ENCODE measurements around the gene CYBB.

GRCh38 chrX:37781081-37781480 lies 1.2 kb downstream of the CYBB start:
- TF ChIP-seq, protein P1, sequence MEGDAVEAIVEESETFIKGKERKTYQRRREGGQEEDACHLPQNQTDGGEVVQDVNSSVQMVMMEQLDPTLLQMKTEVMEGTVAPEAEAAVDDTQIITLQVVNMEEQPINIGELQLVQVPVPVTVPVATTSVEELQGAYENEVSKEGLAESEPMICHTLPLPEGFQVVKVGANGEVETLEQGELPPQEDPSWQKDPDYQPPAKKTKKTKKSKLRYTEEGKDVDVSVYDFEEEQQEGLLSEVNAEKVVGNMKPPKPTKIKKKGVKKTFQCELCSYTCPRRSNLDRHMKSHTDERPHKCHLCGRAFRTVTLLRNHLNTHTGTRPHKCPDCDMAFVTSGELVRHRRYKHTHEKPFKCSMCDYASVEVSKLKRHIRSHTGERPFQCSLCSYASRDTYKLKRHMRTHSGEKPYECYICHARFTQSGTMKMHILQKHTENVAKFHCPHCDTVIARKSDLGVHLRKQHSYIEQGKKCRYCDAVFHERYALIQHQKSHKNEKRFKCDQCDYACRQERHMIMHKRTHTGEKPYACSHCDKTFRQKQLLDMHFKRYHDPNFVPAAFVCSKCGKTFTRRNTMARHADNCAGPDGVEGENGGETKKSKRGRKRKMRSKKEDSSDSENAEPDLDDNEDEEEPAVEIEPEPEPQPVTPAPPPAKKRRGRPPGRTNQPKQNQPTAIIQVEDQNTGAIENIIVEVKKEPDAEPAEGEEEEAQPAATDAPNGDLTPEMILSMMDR (IDR thresholded peaks at IDR 0.05), result no peak
- TF ChIP-seq GABPA (IDR thresholded peaks at IDR 0.05; ENCODE audit: low read depth) (no peak), FOXM1 (IDR thresholded peaks at IDR 0.05; ENCODE audit: low read depth) (no peak), EZH2phosphoT487 (IDR thresholded peaks at IDR 0.05; ENCODE audit: borderline replicate concordance, low read depth) (no peak), NFIC (IDR thresholded peaks at IDR 0.05; ENCODE audit: borderline replicate concordance) (no peak), USF1 (IDR thresholded peaks at IDR 0.05; ENCODE audit: borderline replicate concordance, low read depth) (no peak), SIN3A (IDR thresholded peaks at IDR 0.05; ENCODE audit: borderline replicate concordance, low read depth, low read length) (no peak)
- TF ChIP-seq, protein P2, sequence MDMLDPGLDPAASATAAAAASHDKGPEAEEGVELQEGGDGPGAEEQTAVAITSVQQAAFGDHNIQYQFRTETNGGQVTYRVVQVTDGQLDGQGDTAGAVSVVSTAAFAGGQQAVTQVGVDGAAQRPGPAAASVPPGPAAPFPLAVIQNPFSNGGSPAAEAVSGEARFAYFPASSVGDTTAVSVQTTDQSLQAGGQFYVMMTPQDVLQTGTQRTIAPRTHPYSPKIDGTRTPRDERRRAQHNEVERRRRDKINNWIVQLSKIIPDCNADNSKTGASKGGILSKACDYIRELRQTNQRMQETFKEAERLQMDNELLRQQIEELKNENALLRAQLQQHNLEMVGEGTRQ (IDR thresholded peaks at IDR 0.05; ENCODE audit: borderline replicate concordance, low read depth, low read length), result no peak

Data from SK-N-SH (cell line).